Measurements from ENCODE around the gene COLEC11.

GRCh38 chr2:3636586-3637310, 41.8 kb downstream of the COLEC11 start:
- TF ChIP-seq, protein P1, sequence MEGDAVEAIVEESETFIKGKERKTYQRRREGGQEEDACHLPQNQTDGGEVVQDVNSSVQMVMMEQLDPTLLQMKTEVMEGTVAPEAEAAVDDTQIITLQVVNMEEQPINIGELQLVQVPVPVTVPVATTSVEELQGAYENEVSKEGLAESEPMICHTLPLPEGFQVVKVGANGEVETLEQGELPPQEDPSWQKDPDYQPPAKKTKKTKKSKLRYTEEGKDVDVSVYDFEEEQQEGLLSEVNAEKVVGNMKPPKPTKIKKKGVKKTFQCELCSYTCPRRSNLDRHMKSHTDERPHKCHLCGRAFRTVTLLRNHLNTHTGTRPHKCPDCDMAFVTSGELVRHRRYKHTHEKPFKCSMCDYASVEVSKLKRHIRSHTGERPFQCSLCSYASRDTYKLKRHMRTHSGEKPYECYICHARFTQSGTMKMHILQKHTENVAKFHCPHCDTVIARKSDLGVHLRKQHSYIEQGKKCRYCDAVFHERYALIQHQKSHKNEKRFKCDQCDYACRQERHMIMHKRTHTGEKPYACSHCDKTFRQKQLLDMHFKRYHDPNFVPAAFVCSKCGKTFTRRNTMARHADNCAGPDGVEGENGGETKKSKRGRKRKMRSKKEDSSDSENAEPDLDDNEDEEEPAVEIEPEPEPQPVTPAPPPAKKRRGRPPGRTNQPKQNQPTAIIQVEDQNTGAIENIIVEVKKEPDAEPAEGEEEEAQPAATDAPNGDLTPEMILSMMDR (conservative IDR thresholded peaks at IDR 0.05; ENCODE audit: low read depth in 2 of 2): no peak
- TF ChIP-seq, protein P2, sequence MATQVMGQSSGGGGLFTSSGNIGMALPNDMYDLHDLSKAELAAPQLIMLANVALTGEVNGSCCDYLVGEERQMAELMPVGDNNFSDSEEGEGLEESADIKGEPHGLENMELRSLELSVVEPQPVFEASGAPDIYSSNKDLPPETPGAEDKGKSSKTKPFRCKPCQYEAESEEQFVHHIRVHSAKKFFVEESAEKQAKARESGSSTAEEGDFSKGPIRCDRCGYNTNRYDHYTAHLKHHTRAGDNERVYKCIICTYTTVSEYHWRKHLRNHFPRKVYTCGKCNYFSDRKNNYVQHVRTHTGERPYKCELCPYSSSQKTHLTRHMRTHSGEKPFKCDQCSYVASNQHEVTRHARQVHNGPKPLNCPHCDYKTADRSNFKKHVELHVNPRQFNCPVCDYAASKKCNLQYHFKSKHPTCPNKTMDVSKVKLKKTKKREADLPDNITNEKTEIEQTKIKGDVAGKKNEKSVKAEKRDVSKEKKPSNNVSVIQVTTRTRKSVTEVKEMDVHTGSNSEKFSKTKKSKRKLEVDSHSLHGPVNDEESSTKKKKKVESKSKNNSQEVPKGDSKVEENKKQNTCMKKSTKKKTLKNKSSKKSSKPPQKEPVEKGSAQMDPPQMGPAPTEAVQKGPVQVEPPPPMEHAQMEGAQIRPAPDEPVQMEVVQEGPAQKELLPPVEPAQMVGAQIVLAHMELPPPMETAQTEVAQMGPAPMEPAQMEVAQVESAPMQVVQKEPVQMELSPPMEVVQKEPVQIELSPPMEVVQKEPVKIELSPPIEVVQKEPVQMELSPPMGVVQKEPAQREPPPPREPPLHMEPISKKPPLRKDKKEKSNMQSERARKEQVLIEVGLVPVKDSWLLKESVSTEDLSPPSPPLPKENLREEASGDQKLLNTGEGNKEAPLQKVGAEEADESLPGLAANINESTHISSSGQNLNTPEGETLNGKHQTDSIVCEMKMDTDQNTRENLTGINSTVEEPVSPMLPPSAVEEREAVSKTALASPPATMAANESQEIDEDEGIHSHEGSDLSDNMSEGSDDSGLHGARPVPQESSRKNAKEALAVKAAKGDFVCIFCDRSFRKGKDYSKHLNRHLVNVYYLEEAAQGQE (IDR thresholded peaks at IDR 0.05; ENCODE audit: unreplicated experiment): no peak
- TF ChIP-seq EZH2 (IDR thresholded peaks at IDR 0.05; ENCODE audit: low read depth, unreplicated experiment): no peak
- no peak for TF ChIP-seq JUNB (IDR thresholded peaks at IDR 0.05; ENCODE audit: unreplicated experiment)
- TF ChIP-seq EZH2phosphoT487 (IDR thresholded peaks at IDR 0.05; ENCODE audit: unreplicated experiment): no peak
- no peak for TF ChIP-seq POLR2AphosphoS5 (IDR thresholded peaks at IDR 0.05; ENCODE audit: low read depth)
- no peak for TF ChIP-seq ETS1 (IDR thresholded peaks at IDR 0.05)
- no peak for TF ChIP-seq ZNF114 (CRISPR knock-in tag; IDR thresholded peaks at IDR 0.05)
- no peak for TF ChIP-seq STAT1 (IDR thresholded peaks at IDR 0.05; ENCODE audit: unreplicated experiment)
- TF ChIP-seq NANOG (IDR thresholded peaks at IDR 0.05; ENCODE audit: borderline replicate concordance): no peak
- TF ChIP-seq, protein P3, sequence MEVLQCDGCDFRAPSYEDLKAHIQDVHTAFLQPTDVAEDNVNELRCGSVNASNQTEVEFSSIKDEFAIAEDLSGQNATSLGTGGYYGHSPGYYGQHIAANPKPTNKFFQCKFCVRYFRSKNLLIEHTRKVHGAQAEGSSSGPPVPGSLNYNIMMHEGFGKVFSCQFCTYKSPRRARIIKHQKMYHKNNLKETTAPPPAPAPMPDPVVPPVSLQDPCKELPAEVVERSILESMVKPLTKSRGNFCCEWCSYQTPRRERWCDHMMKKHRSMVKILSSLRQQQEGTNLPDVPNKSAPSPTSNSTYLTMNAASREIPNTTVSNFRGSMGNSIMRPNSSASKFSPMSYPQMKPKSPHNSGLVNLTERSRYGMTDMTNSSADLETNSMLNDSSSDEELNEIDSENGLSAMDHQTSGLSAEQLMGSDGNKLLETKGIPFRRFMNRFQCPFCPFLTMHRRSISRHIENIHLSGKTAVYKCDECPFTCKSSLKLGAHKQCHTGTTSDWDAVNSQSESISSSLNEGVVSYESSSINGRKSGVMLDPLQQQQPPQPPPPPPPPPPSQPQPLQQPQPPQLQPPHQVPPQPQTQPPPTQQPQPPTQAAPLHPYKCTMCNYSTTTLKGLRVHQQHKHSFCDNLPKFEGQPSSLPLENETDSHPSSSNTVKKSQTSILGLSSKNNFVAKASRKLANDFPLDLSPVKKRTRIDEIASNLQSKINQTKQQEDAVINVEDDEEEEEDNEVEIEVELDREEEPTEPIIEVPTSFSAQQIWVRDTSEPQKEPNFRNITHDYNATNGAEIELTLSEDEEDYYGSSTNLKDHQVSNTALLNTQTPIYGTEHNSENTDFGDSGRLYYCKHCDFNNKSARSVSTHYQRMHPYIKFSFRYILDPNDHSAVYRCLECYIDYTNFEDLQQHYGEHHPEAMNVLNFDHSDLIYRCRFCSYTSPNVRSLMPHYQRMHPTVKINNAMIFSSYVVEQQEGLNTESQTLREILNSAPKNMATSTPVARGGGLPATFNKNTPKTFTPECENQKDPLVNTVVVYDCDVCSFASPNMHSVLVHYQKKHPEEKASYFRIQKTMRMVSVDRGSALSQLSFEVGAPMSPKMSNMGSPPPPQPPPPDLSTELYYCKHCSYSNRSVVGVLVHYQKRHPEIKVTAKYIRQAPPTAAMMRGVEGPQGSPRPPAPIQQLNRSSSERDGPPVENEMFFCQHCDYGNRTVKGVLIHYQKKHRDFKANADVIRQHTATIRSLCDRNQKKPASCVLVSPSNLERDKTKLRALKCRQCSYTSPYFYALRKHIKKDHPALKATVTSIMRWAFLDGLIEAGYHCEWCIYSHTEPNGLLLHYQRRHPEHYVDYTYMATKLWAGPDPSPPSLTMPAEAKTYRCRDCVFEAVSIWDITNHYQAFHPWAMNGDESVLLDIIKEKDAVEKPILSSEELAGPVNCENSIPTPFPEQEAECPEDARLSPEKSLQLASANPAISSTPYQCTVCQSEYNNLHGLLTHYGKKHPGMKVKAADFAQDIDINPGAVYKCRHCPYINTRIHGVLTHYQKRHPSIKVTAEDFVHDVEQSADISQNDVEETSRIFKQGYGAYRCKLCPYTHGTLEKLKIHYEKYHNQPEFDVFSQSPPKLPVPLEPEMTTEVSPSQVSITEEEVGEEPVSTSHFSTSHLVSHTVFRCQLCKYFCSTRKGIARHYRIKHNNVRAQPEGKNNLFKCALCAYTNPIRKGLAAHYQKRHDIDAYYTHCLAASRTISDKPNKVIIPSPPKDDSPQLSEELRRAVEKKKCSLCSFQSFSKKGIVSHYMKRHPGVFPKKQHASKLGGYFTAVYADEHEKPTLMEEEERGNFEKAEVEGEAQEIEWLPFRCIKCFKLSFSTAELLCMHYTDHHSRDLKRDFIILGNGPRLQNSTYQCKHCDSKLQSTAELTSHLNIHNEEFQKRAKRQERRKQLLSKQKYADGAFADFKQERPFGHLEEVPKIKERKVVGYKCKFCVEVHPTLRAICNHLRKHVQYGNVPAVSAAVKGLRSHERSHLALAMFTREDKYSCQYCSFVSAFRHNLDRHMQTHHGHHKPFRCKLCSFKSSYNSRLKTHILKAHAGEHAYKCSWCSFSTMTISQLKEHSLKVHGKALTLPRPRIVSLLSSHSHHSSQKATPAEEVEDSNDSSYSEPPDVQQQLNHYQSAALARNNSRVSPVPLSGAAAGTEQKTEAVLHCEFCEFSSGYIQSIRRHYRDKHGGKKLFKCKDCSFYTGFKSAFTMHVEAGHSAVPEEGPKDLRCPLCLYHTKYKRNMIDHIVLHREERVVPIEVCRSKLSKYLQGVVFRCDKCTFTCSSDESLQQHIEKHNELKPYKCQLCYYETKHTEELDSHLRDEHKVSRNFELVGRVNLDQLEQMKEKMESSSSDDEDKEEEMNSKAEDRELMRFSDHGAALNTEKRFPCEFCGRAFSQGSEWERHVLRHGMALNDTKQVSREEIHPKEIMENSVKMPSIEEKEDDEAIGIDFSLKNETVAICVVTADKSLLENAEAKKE (CRISPR knock-in tag; IDR thresholded peaks at IDR 0.05): no peak

Measured in GM23338 (cell line).